HuH-7.5 (cell line): ENCODE measurements around the gene SAMD3.
"Not testable (repeated sequence)": the region's sequence is repeated elsewhere in the genome, so short reads cannot be mapped to it uniquely, and the experiment has no call there.

Experiments
- DNase-seq: peaks from one replicate; pipeline ENCODE4 v3.0.0; 2011; ENCODE audit warnings: low spot score

The SAMD3 gene

DNA sequence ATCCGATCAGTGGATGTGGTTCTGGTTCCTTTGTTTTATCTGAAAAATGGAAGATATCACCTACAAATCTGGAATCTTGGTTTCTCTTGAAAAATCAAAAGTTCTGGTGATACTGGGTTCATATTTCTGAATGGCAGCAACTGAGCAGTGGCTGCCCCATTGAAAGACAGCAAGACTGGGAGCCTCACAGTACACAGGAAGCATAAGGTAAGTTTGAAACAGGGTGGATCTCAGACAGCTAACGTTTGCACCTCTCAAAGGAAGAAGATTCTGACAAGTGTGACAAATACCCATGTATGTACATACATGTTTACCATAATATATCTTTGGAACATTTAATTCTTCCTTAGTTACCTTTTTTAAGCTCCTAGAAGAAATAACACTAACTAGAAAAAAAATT lies at the start of gene SAMD3:
Gene SAMD3, minus strand, starts transcription at position 177 of the 400 bp plus-strand sequence. CDS start 7,678 bp downstream, outside the sequence.
- DNase-seq = no peak

DNA sequence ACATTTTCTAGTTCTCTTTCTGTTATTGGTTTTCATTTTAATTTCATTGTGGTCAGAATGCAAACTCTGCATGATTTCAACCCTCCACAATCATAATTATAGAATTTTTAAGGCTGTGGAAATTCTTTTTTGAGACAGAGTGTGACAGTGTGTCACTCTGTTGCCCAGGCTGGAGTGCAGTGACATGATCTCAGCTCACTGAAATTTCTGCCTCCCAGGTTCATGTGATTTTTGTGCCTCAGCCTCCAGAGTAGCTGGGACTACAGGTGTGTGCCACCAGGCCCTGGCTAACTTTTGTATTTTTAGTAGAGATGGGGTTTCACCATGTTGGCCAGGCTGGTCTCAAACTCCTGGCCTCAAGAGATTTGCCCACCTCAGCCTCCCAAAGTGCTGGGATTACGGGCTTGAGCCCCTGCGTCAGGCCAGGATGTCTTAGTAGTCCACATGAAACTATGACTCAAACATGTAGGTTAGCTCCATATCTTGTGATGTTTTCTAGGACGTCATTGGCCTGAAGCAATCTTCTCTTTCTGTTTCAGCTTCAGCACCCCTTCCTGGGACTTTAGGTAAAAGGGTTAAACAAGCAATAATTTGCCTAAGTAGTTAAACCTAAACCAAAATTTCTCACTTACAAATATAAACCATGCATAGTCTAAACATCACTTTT lies 47.4 kb upstream of the SAMD3 start:
- no peak for DNase-seq

DNA sequence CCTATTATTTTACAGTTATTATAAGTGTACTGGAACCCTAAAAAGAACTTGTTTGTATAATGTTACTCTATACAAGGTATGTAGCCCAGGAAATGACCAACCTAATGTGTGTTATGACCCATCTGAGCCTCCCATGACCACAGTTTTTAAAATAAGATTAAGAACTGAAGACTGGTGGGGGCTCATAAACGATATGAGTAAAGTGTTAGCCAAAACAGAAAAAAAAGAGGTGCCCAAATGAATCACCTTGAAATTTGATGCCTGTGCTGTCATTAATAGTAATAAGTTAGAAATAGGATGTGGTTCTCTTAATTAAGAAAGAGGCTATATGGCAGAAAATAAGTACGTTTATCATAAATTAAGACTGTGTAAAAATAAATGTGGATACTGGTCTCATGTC lies 42.8 kb upstream of the SAMD3 start:
- DNase-seq = not testable (repeated sequence)

GRCh38 chr6:130262008-130262407 lies 39.3 kb upstream of the SAMD3 start:
- DNase-seq = no peak

- not testable (repeated sequence) for DNase-seq
Measured at GRCh38 chr6:130261558-130261957, 38.8 kb upstream of the SAMD3 start.

- DNase-seq = not testable (repeated sequence)
Measured at GRCh38 chr6:130260614-130261241, 38.0 kb upstream of the SAMD3 start.

GRCh38 chr6:130260050-130260462 lies 37.3 kb upstream of the SAMD3 start:
- DNase-seq = not testable (repeated sequence)

- no peak for DNase-seq
Measured at GRCh38 chr6:130259557-130259956, 36.8 kb upstream of the SAMD3 start.

DNA sequence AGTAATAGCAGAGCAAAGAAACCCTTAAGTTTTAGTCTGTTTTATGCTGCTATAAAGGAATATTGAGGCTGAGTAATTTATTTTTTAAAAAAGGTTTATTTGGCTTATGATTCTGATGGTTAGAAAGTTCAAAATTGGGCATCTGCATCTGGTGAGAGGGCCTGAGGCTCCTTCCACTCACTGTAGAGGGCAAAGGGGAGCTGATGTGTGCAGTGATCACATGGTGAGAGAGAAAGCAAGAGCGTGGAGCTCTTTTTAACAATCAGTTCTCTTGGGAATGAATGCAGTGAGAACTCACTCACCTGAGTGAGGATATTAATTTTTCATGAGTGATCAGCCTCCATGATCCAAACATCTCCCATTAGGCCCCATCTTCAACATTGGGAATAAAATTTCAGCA lies 36.4 kb upstream of the SAMD3 start:
- DNase-seq = no peak

- no peak for DNase-seq
Measured at GRCh38 chr6:130252527-130253237, 29.9 kb upstream of the SAMD3 start.

DNA sequence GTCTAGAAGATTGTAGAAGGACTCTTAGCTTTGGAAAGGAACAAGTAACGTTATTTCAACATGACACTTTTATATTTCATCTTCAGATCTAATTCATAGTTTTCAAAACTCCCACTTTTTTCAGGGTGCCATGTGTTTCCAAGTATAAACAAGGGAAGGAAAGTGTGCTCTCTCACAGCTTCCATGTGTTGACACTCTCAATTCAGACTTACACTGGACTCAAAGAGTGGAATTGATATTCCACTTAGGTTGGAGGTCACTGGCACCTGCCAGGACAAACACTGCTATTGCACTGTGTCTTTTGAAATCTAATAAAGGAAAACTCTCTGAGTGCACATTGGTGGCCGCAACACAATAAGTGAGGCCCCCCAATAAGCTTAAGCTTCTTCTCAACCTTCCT lies 22.5 kb upstream of the SAMD3 start:
- no peak for DNase-seq

DNA sequence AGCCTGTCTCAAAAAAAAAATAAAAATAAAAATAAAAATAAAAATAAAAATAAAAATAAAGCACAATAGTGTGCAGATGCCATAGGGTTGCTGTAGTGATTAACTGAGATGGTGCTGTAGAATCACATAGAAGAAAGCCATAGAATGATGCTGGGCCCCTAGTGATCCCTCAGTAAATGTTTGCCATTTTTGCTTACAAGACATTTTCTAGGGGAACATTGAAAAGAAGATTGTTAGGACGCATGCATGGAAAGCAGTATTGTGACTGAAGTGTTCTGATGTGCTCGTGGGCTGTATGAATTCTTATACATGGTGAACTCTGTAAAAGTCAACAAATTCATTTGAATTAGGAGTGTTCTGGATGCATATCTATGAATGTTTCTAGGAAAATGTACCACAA lies 22.0 kb upstream of the SAMD3 start:
- DNase-seq = no peak

DNA sequence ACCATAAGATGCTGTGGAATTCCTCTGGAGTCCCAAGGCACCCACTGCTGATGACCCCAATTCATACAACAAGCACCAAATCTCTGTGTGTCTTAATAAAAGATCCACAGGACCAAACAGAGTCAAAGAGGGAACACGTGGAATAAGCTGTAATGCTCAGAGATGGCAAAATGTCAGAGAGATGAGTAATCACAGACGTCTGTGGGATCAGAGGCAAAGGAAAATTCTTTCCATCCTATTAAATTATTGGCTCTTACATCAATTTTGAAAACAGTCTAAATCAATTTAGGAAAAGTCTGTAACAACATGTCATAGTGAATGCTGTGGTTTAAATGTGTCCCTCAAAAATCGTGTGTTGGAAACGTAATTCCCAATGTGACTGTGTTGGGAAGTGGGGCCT lies 17.5 kb upstream of the SAMD3 start:
- DNase-seq = no peak

GRCh38 chr6:130239755-130240154 lies 17.0 kb upstream of the SAMD3 start:
- DNase-seq = no peak

DNA sequence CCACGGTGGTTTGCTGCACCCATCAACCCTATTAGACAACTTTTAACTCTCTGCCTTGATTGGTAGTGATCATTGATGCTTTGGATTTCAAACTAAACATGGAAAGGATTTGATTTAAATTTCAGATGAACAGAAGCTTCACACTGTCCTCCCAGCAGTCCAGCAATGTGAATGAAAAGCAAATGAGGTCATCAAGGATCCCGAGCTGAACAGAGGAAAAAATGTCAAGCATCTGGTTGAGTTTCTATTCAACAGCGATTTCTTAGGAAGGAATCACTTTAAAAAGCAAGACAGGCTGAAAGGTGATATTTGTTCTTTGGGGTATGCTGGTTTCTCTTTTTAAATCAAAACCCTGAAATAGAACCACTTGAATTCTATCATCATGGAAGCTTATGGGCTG lies 10.6 kb upstream of the SAMD3 start:
- DNase-seq = no peak

GRCh38 chr6:130230531-130230930 lies 7.8 kb upstream of the SAMD3 start:
- DNase-seq = not testable (repeated sequence)

- no peak for DNase-seq
Measured at GRCh38 chr6:130229645-130230044, 6.9 kb upstream of the SAMD3 start.

DNA sequence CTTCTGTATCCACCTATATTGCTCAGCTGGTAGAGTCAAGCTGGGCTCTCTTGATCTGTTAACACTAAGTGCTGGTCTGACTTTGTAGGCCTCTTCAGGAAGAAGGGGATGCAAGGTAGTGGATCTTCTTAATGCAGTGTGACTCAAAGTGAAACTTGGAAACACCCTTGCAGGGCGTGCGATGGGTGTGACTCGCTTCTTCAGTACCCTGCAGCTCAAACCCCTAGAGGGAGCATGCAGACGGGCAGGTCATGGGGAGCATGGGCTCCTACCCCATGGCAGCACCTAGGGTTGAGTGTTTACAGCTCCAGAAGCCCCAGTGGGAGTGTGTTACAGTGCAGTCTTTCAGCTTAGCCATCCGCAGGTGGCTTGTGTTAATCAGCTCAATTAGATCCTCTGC lies 757 bp upstream of the SAMD3 start:
- no peak for DNase-seq

GRCh38 chr6:130218134-130218533 lies 4.6 kb downstream of the SAMD3 start:
- DNase-seq = no peak

GRCh38 chr6:130216620-130217019 lies 6.1 kb downstream of the SAMD3 start:
- DNase-seq = no peak

GRCh38 chr6:130215526-130215925 lies 7.2 kb downstream of the SAMD3 start:
- DNase-seq = no peak

- no peak for DNase-seq
Measured at GRCh38 chr6:130212215-130212874, 10.4 kb downstream of the SAMD3 start.

- DNase-seq = no peak
Measured at GRCh38 chr6:130211691-130212090, 11.1 kb downstream of the SAMD3 start.
